Left lobe of liver (tissue), 2 donors: ENCODE measurements around the gene SLC25A31. TPM values are rescaled to one million over a fixed set of nuclear protein-coding genes. Genes with fewer than 3 reads are reported as not detected.

Experiments
- ATAC-seq: fragments of 200-7000 bp; cut with Tn5 transposase; one replicate; pipeline ENCODE4 v1.9.1; 2020; ENCODE audit warnings: mild to moderate bottlenecking, moderate library complexity
- DNase-seq: peaks from one replicate; pipeline ENCODE4 v3.0.0-alpha.2; 2020; ENCODE audit warnings: low spot score
- total RNA-seq: library from RNA; stranded (reverse); gene quantifications from one replicate; pipeline ENCODE4 v1.2.1, GENCODE V29; 2021
- donor health status: DM: no; HTN: no; CAD: no; lungs with moderate emphysema.
- donor health status: DM: no; HTN: yes; CAD: no.

Gene SLC25A31
- total RNA-seq, 1 donor from 2014 or later, result not detected

GRCh38 chr4:127776620-127777019 is 46.4 kb downstream of the SLC25A31 start:
- DNase-seq, result no peak
- no peak for ATAC-seq

GRCh38 chr4:127777487-127777886 is 47.3 kb downstream of the SLC25A31 start:
- no peak for DNase-seq
- no peak for ATAC-seq

GRCh38 chr4:127778102-127778501 is 47.9 kb downstream of the SLC25A31 start:
- DNase-seq (no peak), ATAC-seq (no peak)

DNA sequence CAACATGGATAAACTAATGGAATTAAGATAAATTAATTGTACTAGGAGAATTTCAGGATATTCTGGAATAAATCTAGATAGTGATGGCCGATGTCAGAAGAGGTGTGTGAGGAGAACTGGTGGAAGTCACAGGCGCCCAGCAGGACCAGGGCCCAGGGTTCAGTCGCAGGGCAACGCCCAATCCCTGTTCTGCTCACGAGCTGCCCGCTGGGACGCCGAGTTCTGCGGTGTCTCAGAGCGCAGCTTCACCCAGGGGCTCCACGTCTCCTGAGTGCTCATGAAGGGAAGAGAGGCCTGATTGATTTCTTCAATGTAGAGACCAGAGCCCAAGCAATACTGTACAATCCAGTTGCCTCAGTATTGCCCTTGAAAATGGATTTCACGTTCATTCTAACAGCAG is 50.4 kb downstream of the SLC25A31 start:
- no peak for DNase-seq
- ATAC-seq, result no peak

GRCh38 chr4:127781300-127782024 is 51.3 kb downstream of the SLC25A31 start:
- ATAC-seq, result peak; percentile 61
- DNase-seq, result no peak

DNA sequence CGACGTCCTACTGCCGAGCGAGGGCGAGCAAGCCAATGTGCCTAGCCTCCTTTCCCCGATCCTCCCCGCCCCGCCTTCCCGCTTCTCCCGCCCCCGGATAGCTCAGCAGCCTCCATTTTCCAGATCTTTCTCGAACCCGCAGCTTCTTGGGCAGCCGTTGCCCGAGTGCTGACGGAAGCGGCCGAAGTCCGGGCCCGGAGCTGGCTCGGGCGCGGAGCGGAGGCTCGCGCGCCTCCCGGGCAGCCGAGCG is 51.8 kb downstream of the SLC25A31 start:
- DNase-seq, result peak; percentile 93
- ATAC-seq, result peak; percentile 91

DNA sequence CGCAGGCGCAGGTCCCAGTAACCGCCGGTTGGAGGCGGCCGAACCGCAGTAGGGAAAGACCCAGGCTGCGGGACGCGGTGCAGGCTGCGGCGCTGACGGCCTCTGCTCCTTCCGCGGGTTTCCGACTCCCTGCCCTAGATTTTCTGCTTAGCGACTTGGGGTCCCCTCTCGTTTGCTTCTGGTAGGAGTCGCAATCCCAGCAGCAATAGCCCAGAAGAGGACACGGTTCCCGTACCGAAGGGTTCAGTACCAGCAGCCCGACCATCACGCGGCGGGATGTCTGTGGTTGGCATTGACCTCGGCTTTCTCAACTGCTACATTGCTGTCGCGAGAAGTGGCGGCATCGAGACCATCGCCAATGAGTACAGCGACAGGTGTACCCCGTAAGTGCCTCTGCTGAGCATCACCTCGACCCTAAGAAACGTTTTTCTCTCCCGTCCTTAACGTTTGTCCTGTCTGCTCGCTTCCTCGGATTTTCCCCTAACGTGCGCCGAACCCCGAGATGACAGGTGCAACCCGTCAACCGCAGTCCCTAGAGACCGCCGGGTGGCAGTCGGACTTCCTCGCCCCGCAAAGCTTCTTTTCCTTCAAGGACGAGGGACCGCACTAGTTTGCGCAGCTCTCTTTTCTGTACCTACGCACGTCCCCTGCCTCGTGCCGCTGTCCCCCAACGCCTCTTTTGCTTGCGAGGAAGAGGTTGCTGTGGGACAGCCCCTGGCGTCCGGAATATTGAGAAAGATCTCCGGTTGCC is 52.2 kb downstream of the SLC25A31 start, which contains the start of gene HSPA4L:
HSPA4L (plus strand) TSS at position 48 of the 751 bp plus-strand sequence; CDS start at position 277, 229 bp downstream.
- peak; percentile 63 for DNase-seq

DNA sequence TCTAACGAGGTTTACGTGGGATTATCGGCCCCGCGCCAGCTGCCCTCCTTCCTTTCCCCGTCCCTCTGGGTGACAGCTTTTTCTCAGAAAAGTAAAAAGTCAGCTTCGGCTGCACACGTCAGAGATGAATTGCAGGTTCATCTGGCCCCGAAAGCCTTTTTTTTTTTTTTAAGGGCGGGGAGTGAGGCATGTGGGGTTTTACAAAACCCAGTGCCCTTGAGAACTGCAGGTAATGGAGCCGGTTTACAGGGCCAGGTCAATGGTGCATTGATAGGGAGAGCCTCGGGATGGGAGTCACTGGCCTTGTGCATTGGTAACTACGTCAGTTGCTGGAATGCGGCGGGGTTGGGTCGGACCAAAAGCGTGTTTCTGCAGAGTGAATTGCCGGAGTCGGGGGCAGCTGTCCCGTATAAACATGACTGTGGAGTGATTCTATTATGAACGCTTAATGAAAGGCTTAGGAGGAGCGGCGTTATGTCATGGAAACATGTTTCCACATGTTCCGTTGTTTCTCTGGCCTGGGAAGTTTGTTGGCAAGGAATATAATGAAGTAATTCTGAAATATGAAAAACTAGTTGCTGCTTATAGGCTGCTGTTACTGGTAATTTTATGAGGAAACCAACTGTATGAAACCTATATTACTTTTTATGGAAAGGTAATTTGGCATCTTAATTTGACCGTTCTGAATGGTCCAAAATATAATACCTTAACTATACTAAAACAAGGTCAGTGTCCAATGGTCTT is 53.0 kb downstream of the SLC25A31 start:
- ATAC-seq (peak; percentile 66), DNase-seq (peak; percentile 80)

More for the DNA sequence above, 52.2 kb downstream of the SLC25A31 start, which contains the start of gene HSPA4L:
- peak; percentile 63 for ATAC-seq

GRCh38 chr4:127783955-127784770 is 54.0 kb downstream of the SLC25A31 start:
- ATAC-seq (no peak), DNase-seq (no peak)

DNA sequence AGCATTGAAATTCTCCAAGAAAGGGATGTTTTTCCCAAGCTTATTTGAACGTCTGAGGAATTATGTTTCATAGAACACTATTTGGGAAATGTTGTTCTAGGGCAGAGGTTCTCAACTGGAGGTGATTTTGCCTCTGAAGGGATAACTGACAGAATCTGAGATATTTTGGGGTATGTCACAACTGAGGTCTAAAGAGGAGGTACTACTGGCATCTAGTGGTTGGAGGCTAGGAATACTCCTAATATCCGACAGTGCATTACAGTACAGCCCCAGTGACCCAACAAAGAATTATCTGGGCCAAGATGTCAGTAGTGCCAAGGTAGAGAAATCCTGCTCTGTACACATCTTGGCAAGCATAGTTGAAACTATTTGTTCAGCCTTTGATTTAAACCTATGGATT is 58.3 kb downstream of the SLC25A31 start:
- DNase-seq, result no peak
- ATAC-seq, result peak; percentile 63

DNA sequence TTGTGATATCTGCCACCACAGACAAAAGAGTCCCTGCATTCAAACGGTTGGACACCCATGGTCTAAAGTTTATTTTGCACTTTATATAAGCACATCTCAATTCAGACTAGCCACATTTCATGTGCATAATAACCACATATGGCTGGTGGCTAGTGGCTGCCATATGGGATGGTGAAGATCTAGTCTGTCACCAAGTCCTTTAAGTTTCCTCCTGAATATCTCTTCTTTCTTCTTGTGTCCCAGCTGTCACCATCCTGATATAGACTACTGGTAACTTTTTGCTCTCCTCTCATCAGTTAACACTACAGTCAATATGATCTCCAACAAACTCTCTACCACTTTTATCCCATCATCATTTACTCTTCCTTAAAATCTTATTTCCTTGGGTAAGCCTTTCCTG is 61.2 kb downstream of the SLC25A31 start:
- DNase-seq (no peak), ATAC-seq (no peak)

DNA sequence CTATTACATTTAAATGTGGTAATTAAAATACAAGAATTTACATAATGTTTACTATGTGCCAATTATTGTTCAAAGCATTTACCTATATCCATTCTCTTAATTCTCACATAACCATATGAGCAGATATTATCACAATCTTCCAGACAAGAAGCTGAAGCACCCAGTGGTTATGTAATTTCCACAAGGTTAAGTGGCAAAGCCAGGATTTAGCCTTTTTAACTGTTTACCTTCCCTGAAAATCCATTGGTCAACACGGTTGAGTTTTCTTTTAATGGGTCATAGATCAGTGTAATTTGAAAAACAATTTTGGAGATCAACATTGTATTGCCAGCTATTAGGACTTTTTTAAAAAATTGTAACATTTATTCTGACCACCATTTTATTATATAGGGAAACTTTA is 63.3 kb downstream of the SLC25A31 start:
- no peak for DNase-seq
- no peak for ATAC-seq

DNA sequence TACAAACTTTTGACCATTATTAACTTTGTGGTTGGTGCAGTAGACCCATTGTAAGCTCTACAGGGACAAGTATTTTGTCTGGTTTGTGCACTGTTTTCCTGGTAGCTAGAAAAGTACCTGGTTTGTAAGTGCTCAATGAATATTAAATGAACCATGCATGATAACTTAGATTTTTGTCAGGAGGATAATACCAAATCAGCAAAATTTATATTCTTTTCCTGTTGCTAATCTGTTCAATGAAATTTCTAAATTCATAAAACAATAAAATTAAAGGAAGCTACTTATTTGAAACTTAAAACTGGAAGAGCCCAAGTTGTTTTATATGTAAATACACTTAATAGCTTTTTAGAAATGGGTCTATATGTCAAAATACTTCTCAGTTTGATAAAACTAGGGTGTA is 69.5 kb downstream of the SLC25A31 start:
- DNase-seq (no peak), ATAC-seq (no peak)

- DNase-seq (no peak), ATAC-seq (peak; percentile 78)
Measured at GRCh38 chr4:127809173-127809800, 79.1 kb downstream of the SLC25A31 start.

DNA sequence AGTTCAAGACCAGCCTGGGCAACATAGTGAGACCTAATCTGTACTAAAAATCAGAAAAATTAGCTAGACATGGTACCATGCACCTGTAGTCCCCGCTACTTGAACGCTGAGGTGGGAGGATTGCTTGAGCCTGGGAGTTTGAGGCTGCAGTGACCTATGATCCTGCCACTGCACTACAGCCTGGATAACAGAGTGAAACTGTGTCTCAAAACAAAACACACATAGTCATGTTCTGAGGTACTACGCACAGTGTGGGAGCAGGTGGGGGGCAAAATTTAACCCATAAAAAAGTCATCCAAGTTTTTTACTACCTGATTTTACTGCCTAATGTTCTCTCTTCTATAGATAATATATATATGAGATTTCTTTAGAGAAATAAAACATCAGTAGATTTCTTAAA is 80.4 kb downstream of the SLC25A31 start:
- peak; percentile 91 for ATAC-seq
- no peak for DNase-seq

DNA sequence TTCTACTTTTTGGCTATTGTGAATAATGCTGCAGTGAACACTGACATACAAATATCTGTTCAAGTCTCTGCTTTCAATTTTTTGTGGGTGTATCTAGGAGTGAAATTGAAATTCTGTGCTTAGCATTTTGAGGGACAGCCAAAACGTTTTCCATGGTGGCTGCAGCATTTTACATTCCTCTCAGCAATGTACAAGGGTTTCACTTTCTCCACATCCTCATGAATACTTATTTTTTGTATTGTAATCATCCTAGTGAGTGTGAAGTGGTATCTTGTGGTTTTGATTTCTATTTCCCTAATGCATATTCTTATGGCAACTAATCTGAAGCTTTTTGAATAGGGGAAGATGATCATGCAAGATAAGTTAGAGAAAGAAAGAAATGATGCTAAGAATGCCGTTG is 92.2 kb downstream of the SLC25A31 start:
- ATAC-seq (no peak), DNase-seq (no peak)
